Measurements from ENCODE around the gene VWA5B2. TPM values are rescaled to one million over a fixed set of nuclear protein-coding genes. Genes with fewer than 3 reads are reported as not detected.

The VWA5B2 gene
- total RNA-seq, 2 donors from 2014 or later: not detected

DNA sequence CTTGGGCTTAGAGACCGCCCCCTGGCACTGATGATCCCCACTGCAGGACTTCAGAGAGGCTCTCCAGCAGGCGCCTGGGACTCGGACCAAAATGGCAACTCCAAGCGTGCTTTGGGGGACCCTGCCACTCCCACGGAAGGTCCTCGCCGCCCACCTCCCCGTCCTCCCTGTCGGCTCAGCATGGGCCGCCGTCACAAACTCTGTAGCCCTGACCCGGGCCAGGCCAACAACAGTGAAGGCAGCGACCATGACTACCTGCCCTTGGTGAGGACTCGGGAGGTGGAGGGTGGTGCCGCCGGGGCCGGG lies 11.7 kb downstream of the VWA5B2 start:
- Mint-ChIP-seq H3K36me3 (peaks cover 19% of the 10 kb centered on the region), H3K27me3 (no peaks in the 10 kb centered on the region), H3K4me1 (ENCODE audit: low read depth in 2 of 2) (peaks cover 3 to 11% of the 10 kb centered on the region in 2 donors), H3K9me3 (no peaks in the 10 kb centered on the region), H3K4me3 (no peak overlapping the region), H3K27ac (no peak overlapping the region)
- DNase-seq (ENCODE audit: low spot score) (no peak), ATAC-seq (no peak)

DNA sequence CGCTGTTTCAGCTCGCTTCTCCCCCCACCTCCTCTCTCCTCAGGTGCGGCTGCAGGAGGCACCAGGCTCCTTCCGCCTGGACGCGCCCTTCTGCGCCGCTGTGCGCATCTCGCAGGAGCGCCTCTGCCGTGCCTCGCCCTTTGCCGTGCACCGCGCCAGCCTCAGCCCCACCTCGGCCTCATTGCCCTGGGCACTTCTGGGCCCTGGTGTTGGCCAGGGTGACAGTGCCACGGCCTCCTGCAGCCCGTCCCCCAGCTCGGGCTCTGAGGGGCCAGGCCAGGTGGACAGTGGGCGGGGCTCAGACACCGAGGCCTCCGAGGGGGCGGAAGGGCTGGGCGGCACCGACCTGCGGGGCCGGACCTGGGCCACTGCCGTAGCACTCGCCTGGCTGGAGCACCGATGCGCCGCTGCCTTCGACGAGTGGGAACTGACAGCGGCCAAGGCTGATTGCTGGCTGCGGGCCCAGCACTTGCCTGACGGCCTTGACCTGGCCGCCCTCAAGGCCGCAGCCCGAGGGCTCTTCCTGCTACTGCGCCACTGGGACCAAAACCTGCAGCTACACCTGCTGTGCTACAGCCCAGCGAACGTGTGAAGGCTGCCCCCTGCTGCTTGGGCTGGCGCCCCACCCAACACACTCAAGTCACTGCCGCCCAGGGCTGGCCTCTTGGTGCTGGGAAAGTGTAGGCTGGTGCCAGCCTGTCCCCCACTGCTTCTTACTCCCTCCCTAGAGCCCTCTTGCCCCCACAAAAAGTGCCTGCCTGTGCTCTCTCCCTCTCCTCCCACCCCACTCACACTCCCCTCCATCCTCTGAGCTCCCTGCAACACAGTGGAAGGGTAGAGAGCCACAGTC lies 12.3 kb downstream of the VWA5B2 start:
- Mint-ChIP-seq H3K4me1 (ENCODE audit: low read depth in 2 of 2) (peaks cover 4 to 12% of the 10 kb centered on the region in 2 donors), H3K9me3 (no peaks in the 10 kb centered on the region), H3K27me3 (no peaks in the 10 kb centered on the region), H3K4me3 (no peak overlapping the region), H3K36me3 (peaks cover 21% of the 10 kb centered on the region), H3K27ac (no peak overlapping the region)
- DNase-seq (ENCODE audit: low spot score): no peak
- peak in 1 of 2 donors; percentile 6 for ATAC-seq

DNA sequence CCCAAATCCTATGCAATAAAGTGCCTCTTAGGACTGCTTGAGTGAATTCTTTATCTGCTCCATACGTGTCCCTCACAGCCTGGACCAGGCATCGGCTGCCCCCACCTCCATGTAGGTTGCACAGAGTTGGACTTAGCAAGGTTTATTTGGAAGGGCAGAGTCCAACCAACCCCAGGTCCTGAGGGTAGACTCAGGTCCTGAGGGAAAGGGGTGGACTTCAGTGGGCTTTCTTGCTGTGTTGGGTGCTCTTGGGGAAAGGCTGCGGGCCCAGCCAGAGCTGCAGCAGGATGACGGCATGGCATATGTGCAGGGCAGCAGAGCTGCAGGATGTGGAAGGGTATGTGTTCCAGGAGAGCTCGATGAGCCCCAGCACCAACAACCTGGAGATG lies 12.9 kb downstream of the VWA5B2 start:
- DNase-seq (ENCODE audit: low spot score) (no peak), ATAC-seq (no peak)
- Mint-ChIP-seq H3K4me3 (no peak overlapping the region), H3K27me3 (no peaks in the 10 kb centered on the region), H3K36me3 (peaks cover 21% of the 10 kb centered on the region), H3K4me1 (ENCODE audit: low read depth in 2 of 2) (peaks cover 4 to 12% of the 10 kb centered on the region in 2 donors), H3K9me3 (no peaks in the 10 kb centered on the region), H3K27ac (no peak overlapping the region)

DNA sequence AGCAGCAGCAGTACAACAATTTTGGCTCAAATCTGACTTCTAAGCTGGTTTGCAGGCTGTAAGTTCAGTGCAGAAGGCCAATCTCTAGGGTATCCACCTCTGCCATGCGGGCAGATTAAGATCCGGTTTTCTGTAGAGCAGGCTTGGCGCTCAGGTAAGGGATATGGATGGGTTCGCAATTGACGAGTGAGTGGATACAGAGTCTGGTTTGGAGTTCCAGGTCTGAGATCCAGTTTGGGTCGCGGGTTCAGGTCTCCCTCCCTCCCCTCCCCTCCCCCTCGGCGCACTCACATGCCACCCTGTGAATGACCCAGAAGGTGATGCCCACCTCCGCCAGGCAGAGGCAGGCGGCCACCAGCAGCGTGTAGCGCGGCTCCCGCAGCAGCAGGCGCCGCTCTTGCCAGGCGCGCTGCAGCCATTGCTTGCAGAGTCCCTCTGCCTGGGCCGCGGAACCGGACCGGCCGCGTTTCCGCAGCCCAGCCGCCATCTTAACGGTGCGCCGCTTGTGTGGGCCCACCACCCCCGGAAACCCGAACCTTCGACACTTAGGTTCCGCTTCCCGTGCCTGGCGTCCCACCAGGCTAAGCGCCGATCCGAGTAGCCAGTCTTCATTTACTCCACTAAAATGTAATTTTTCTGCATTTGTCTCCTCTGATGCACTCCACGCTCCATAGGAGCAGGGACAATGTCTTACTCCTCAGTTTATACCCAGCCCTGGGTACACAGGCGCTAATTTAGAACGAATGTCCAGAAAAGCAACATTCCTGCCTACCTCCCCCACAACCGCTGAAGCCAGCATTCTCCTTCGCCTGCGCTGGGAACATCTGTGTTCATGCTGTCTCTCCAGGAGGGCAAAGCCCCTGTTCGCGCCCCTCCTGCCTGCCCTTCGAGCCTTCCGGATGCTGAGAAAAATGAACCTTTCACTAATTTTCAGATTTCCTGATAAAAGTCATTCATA lies 19.3 kb downstream of the VWA5B2 start, which contains the start of gene ALG3:
Gene ALG3, minus strand, starts transcription at position 509 of the 958 bp plus-strand sequence. Its CDS starts 22 bp downstream, at position 487.
- no peaks in the 10 kb centered on the region for H3K27me3 Mint-ChIP-seq
- H3K4me1 Mint-ChIP-seq (ENCODE audit: low read depth in 2 of 2): peaks cover 14 to 25% of the 10 kb centered on the region in 2 donors
- peak; percentile 90 for DNase-seq (ENCODE audit: low spot score)
- no peaks in the 10 kb centered on the region for H3K9me3 Mint-ChIP-seq
- H3K27ac Mint-ChIP-seq: peak within 1 kb of the TSS; percentile 98 to 100
- H3K4me3 Mint-ChIP-seq: peak within 1 kb of the TSS; percentile 98
- H3K36me3 Mint-ChIP-seq: peaks cover 14% of the 10 kb centered on the region
- peak; percentile 78 to 83 for ATAC-seq

DNA sequence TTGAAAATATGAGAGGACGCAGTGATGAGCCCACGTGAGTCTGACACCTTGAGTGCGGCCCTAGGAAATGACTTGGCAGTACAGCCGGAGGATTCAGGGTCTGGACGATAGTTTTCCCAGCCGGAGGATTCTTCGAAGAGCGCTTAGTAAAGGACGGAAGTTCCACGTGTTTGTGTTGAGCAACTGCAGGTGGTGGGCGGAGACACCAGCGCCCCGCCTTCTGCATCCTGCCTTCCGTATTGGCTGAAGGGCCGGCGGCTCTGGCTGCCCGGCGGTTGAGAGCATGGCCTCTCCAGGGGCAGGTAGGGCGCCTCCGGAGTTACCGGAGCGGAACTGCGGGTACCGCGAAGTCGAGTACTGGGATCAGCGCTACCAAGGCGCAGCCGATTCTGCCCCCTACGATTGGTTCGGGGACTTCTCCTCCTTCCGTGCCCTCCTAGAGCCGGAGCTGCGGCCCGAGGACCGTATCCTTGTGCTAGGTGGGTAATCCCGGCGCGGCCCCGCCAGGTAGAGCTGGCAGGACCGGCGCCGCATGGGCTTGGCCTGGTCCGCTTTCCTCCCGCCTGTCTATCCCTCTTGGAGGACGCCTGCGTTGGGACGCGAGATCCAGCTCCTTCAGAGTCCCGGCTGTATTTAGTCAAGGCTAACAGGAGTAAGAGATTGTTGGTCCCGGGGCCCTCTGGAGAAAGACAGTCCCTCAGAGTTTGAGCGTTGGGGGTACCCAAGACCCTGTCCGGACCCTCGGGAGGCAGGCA lies 20.2 kb downstream of the VWA5B2 start, which contains the start of gene EEF1AKMT4:
Gene EEF1AKMT4, plus strand, starts transcription at position 261 of the 755 bp plus-strand sequence. Its CDS starts 23 bp downstream, at position 284.
- Mint-ChIP-seq H3K9me3 (no peaks in the 10 kb centered on the region), H3K27ac (peak within 1 kb of the TSS; percentile 98 to 100), H3K4me1 (ENCODE audit: low read depth in 2 of 2) (peaks cover 14 to 25% of the 10 kb centered on the region in 2 donors), H3K36me3 (peaks cover 11% of the 10 kb centered on the region), H3K4me3 (peak within 1 kb of the TSS; percentile 98), H3K27me3 (no peaks in the 10 kb centered on the region)
- DNase-seq (ENCODE audit: low spot score): peak; percentile 98
- peak; percentile 96 to 97 for ATAC-seq

DNA sequence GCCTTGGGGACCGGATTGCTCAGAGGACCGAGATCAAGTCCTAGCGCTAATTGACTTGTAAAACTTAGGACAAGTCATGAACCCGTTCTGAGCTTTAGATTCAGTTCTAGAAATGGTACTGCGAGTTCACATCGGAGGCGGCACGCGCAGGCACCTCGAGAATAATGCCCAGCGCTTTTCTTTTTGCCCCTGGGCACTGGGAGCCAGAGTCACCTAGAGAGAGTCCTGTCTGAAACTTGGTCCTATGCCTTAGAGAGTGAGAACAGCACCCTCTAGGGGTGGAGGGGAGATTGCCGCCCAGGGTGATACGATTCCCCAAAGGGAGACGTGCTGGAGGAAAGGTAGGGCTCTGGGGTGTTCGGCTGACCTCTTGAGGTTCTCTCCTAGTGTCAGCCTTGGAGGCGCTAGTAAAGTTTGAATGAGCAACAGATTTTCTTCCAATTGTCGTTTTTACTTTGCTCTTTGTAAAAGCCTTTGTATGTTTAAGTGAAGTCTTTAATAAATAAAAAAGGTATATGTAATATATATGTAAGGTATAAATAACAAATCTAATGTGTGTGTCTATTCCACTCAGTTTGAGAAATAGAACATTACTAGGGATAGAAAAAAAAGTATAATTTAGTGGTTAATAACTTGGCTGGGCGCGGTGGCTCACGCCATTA lies 20.9 kb downstream of the VWA5B2 start:
- H3K9me3 Mint-ChIP-seq: no peaks in the 10 kb centered on the region
- no peaks in the 10 kb centered on the region for H3K27me3 Mint-ChIP-seq
- H3K4me3 Mint-ChIP-seq: peak overlapping the region; percentile 98
- DNase-seq (ENCODE audit: low spot score) (peak; percentile 93), ATAC-seq (peak; percentile 75 to 78)
- peaks cover 5% of the 10 kb centered on the region for H3K36me3 Mint-ChIP-seq
- peaks cover 14 to 20% of the 10 kb centered on the region in 2 donors for H3K4me1 Mint-ChIP-seq (ENCODE audit: low read depth in 2 of 2)
- H3K27ac Mint-ChIP-seq: peak overlapping the region; percentile 98 to 100

DNA sequence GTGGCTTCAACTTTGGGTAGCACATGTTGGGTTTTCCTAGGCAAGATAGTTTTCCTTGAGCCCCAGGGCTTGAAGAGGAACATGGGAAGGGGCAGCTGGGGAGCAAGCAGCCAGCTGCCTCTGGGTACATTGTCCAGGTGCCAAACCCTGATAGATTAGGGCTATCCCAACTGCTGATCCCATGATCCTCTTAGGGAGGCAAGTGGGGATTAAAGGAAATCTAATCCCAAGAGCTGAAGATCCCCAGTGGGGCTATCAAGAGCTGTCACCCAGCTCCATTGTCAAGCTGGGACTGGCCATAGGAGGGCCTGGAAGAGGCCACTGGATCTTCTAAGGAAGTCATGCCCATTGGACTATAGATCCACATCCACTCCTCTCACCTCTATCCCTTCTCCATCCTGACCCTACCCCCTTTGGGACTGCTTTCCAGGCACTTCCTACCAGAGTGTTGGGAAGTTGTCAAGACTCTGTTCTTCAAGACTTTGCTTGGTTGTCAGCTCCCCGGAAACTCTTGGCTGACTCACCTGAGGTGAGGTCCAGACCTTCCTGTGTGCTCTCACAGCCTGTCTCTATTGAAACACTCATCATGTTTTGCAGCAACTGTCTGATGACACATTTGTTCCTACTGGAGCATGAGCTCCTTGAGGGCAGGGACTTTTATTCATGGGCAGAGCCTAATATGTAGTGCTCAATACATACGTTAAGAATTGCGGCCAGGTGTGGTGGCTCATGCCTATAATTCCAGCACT lies 26.1 kb downstream of the VWA5B2 start:
- Mint-ChIP-seq H3K9me3 (no peaks in the 10 kb centered on the region), H3K27me3 (peaks cover 0 to 8% of the 10 kb centered on the region in 2 donors), H3K4me1 (ENCODE audit: low read depth in 2 of 2) (peaks cover 9 to 13% of the 10 kb centered on the region in 2 donors), H3K36me3 (no peaks in the 10 kb centered on the region), H3K4me3 (no peak overlapping the region), H3K27ac (no peak overlapping the region)
- no peak for DNase-seq (ENCODE audit: low spot score)
- ATAC-seq: no peak

DNA sequence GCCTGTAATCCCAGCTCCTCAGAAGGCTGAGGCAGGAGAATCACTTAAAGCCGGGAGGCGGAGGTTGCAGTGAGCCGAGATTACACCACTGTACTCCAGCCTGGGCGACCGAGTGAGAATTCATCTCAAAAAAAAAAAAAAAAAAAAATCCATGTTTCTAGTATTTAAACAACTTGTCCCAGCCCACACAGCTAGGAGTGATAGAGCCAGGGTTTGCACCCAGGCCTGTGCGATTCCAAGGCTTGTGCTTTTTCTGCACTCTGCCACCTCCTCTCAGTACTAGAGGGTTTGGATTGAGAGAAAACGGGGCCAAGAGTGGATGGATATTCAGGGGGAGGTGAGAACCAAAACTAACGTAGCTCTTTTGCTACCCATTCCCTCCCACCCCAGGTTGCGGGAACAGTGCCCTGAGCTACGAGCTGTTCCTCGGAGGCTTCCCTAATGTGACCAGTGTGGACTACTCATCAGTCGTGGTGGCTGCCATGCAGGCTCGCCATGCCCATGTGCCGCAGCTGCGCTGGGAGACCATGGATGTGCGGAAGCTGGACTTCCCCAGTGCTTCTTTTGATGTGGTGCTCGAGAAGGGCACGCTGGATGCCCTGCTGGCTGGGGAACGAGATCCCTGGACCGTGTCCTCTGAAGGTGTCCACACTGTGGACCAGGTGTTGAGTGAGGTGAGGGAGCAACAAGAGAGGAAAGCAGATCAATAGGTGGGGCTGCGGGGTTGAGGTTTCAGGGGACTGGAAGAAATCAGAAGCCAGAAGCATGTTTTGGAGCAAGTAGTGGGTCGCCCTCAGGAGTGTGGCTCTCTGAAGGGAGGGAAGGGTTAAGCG lies 27.9 kb downstream of the VWA5B2 start:
- Mint-ChIP-seq H3K27me3 (peaks cover 0 to 10% of the 10 kb centered on the region in 2 donors), H3K9me3 (no peaks in the 10 kb centered on the region), H3K4me3 (no peak overlapping the region), H3K36me3 (no peaks in the 10 kb centered on the region), H3K4me1 (ENCODE audit: low read depth in 2 of 2) (peaks cover 18 to 21% of the 10 kb centered on the region in 2 donors), H3K27ac (no peak overlapping the region)
- DNase-seq (ENCODE audit: low spot score): no peak
- ATAC-seq: no peak

DNA sequence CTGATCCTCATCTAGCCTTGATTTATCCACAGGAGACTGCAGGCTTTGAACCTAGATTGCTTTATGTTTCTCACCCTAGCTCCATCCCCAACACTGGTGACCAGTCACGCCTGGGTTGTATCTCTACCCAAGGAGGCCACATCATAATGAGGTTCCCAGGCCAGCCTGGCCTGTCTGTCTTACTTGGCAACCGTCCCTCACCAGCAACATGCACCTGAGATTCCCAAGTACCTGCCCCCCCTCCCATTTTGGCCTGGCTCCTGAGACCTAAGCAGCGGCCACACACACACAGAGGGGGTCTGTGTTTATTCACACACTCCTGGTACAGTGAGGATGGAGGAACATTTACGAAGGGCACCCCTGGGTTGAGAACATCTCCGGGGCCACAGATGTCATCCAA lies 29.5 kb downstream of the VWA5B2 start:
- peaks cover 19 to 26% of the 10 kb centered on the region in 2 donors for H3K4me1 Mint-ChIP-seq (ENCODE audit: low read depth in 2 of 2)
- H3K36me3 Mint-ChIP-seq: no peaks in the 10 kb centered on the region
- H3K27ac Mint-ChIP-seq: no peak overlapping the region
- no peaks in the 10 kb centered on the region for H3K9me3 Mint-ChIP-seq
- no peak for ATAC-seq
- no peak for DNase-seq (ENCODE audit: low spot score)
- H3K4me3 Mint-ChIP-seq: peak overlapping the region; percentile 57
- peaks cover 0 to 10% of the 10 kb centered on the region in 2 donors for H3K27me3 Mint-ChIP-seq

DNA sequence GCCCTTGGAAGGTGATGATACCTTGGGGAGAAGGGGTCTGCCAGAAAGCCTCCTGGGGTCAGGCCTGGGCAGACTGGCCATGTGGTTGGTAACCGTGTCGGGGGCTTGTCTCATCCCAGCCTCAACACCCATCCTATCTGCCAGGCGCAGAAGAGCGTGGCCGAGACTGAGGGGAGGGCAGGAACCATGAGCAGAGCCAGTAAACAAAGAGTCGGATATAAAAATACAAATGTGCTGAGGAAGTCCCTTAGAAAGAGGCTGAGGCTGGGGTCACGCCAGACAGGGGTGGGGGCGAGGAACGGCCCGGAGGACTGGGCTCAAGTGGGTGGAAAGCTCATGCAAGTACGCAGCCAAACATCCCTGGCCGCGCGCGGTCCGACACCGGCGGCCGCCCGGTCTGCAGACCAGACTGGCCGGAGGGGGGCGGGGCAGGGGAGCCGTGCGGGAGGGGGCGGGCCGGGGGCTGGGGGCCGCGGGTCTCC lies 30.1 kb downstream of the VWA5B2 start:
- H3K9me3 Mint-ChIP-seq: no peaks in the 10 kb centered on the region
- no peaks in the 10 kb centered on the region for H3K36me3 Mint-ChIP-seq
- H3K27ac Mint-ChIP-seq: no peak overlapping the region
- DNase-seq (ENCODE audit: low spot score) (no peak), ATAC-seq (no peak)
- H3K4me3 Mint-ChIP-seq: peak overlapping the region; percentile 57
- H3K4me1 Mint-ChIP-seq (ENCODE audit: low read depth in 2 of 2): peaks cover 19 to 26% of the 10 kb centered on the region in 2 donors
- H3K27me3 Mint-ChIP-seq: peaks cover 0 to 10% of the 10 kb centered on the region in 2 donors

DNA sequence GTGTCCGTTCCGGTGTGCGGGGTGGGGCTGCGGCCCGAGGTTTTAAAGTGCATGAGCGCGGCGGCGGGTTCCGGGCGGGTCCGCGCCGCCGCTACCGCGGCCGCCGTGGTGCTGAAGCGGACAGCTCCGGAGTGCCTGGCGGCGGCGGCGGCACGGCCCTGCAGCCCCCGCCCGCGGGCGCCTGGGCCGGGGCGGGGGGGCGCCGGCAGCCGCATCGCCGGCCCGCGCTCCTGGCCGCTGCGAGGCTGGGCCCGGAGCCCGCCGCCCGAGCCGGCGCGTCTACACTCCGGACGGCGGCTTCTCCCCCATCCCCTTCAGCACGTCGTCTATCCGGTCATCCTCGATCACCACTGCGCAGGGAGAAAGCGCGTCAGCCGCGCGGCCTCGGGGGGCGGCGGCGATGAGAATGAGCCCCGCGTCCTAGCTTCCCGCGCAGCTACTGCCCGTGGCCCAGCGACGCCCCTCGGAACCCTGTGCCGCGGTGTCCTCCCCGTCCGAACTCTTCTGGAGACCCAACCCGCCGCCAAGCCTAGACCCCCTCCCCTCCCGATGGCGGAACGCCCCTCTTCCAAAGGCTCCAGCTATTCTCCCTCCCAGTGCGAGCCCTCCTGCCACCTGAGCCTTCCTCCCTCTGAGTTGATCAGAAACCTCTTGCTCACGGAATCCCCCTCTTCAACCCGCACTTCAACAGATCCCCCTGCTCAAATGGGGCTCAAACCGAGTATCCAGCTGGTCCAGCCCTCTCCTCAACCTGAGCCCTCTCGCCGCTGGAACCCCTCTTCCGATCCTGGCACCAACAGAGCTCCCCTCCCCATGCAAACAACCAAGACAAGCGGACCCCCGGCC lies 30.7 kb downstream of the VWA5B2 start:
- H3K36me3 Mint-ChIP-seq: no peaks in the 10 kb centered on the region
- H3K27ac Mint-ChIP-seq: peak overlapping the region; percentile 47 to 76
- H3K4me1 Mint-ChIP-seq (ENCODE audit: low read depth in 2 of 2): peaks cover 19 to 26% of the 10 kb centered on the region in 2 donors
- peak; percentile 54 to 67 for ATAC-seq
- H3K4me3 Mint-ChIP-seq: peak overlapping the region; percentile 89
- peaks cover 0 to 10% of the 10 kb centered on the region in 2 donors for H3K27me3 Mint-ChIP-seq
- DNase-seq (ENCODE audit: low spot score): no peak
- no peaks in the 10 kb centered on the region for H3K9me3 Mint-ChIP-seq
